Measurements from ENCODE around the gene TAF1L.

DNA sequence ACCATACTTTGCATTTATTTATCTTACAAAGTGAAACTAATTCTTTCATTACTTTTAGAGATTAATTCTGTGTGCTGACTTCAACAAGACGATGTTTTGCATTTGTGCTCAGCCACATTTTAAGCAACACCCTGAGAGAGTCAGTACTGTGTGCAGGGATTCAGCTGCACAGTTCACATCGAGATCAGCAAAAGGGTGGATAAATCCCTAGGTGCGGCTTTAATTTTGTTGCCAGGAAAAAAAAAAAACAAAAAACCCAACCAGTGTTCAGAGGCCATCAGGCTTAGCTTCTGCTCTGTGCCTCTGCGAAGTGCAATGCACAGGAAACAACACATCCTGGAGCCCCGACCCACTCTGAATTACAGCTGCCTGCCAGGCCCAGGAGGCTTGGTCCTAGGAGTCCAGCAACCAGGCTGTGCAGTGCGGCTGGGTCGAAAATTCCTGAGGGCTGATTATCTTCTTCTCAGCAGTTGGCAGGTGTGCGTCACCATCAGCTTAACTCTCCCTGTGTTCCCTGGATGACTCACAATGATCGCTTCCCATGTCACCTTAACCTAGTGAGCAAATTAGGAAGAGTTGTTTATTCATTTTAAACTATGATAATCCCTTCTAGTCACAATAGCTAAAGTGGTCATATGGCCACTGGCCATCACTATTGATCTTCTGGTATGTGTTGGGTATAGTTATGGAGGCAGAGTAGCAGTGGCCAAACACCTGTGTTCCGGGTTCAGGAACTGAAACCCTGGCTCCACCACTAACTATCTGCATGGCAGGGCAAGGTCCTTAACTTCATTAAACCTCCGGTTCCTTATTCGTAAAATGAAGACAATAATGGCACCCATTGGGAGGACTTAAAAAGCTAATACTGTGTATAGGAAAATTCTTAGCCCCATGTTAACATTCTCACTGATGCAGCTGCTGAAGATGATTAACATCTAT lies 31.3 kb downstream of the TAF1L start:
- TF ChIP-seq, protein P1, sequence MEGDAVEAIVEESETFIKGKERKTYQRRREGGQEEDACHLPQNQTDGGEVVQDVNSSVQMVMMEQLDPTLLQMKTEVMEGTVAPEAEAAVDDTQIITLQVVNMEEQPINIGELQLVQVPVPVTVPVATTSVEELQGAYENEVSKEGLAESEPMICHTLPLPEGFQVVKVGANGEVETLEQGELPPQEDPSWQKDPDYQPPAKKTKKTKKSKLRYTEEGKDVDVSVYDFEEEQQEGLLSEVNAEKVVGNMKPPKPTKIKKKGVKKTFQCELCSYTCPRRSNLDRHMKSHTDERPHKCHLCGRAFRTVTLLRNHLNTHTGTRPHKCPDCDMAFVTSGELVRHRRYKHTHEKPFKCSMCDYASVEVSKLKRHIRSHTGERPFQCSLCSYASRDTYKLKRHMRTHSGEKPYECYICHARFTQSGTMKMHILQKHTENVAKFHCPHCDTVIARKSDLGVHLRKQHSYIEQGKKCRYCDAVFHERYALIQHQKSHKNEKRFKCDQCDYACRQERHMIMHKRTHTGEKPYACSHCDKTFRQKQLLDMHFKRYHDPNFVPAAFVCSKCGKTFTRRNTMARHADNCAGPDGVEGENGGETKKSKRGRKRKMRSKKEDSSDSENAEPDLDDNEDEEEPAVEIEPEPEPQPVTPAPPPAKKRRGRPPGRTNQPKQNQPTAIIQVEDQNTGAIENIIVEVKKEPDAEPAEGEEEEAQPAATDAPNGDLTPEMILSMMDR (IDR thresholded peaks at IDR 0.05): no peak
- TF ChIP-seq POLR2A (IDR thresholded peaks at IDR 0.05): no peak
